Left cardiac atrium (tissue), 4 donors: ENCODE measurements around the gene H19. TPM values are rescaled to one million over a fixed set of nuclear protein-coding genes. Genes with fewer than 3 reads are reported as not detected.

Experiments used
- ATAC-seq, 2 donors: fragments of 200-7000 bp; cut with Tn5 transposase; one replicate each; pipeline ENCODE4 v1.9.1; 2020; ENCODE audit warnings: mild to moderate bottlenecking in 2 of 2, moderate library complexity in 2 of 2
- DNase-seq: peaks from one replicate; pipeline ENCODE4 v3.0.0-alpha.2; 2020
- intact Hi-C, 2 donors: fragments of 100-400 bp; cut with DNase I; formaldehyde crosslinking; loops; one replicate each; pipeline versions ENCODE4 v1.14.1 to v1.15.1; 2022 to 2023
- long read RNA-seq: library from polyadenylated mRNA; unstranded; transcript quantifications from one replicate; pipeline ENCODE4 v2.0.0, GENCODE V29; 2021
- total RNA-seq, 2 donors: library from RNA; stranded (reverse); fragmentation: NEBNext Ultra II Directional; extraction: Animal tissue kit (Norgen Biotek cat#: 25700); gene quantifications; one replicate each; pipeline ENCODE4 v1.2.1, GENCODE V29; 2021
- donor health status: DM: no; HTN: yes; CAD: no.
- donor health status: DM: no; HTN: yes; CAD: no; lungs with severe emphysema.
- donor health status: DM: yes; HTN: yes; CAD: no.
- donor health status: Dilated cardiomyopathy.

The H19 gene
- total RNA-seq, result 100 to 1,000 TPM; 390 to 610 TPM
- long read RNA-seq, transcript H19-203 (5 exons, 2,348 nt), result major isoform, 5 of 7 reads
- long read RNA-seq, partial matches to known transcripts, result 0 of 7 reads
- long read RNA-seq, other reads (novel, unspliced or antisense), result 1 of 7 reads

GRCh38 chr11:1997755-1998154 is at the start of gene H19:
H19 (minus strand) TSS chr11:1997842.
- DNase-seq (no peak), ATAC-seq (peak; percentile 71 to 83)
- intact Hi-C loops, result no loop called here

- ATAC-seq, result no peak
- DNase-seq, result no peak
- intact Hi-C loops, result no loop called here
Observed at GRCh38 chr11:2041963-2042362, 44.3 kb upstream of the H19 start.

- intact Hi-C loops, result no loop called here
- DNase-seq, result no peak
- ATAC-seq, result no peak
Observed at GRCh38 chr11:2041153-2041552, 43.5 kb upstream of the H19 start.

GRCh38 chr11:2039198-2039759 is 41.6 kb upstream of the H19 start:
- no peak for ATAC-seq
- intact Hi-C loops, result no loop called here
- DNase-seq, result no peak

GRCh38 chr11:2036863-2037486 is 39.3 kb upstream of the H19 start:
- intact Hi-C loops, result no loop called here
- peak; percentile 64 to 79 for ATAC-seq
- no peak for DNase-seq

GRCh38 chr11:2035382-2035781 is 37.7 kb upstream of the H19 start:
- intact Hi-C loops, result no loop called here
- no peak for ATAC-seq

GRCh38 chr11:2031058-2031457 is 33.4 kb upstream of the H19 start:
- ATAC-seq (no peak), DNase-seq (no peak)
- intact Hi-C loops, result no loop called here

More at GRCh38 chr11:2035382-2035781, 37.7 kb upstream of the H19 start:
- DNase-seq, result no peak

GRCh38 chr11:2027708-2028107 is 30.1 kb upstream of the H19 start:
- intact Hi-C loops, result no loop called here
- no peak for DNase-seq
- no peak for ATAC-seq

GRCh38 chr11:2015025-2015424 is 17.4 kb upstream of the H19 start:
- intact Hi-C loops, result no loop called here
- ATAC-seq (no peak), DNase-seq (no peak)

GRCh38 chr11:2012440-2012839 is 14.8 kb upstream of the H19 start:
- intact Hi-C loops, result no loop called here
- ATAC-seq (peak in 1 of 2 donors; percentile 39), DNase-seq (no peak)

GRCh38 chr11:2004466-2004865 is 6.8 kb upstream of the H19 start:
- ATAC-seq (no peak), DNase-seq (no peak)
- intact Hi-C loops, result no loop called here

- DNase-seq (no peak), ATAC-seq (peak in 1 of 2 donors; percentile 57)
- intact Hi-C loops, result no loop called here
Observed at GRCh38 chr11:2002807-2003206, 5.2 kb upstream of the H19 start.

GRCh38 chr11:2002042-2002776 is 4.6 kb upstream of the H19 start:
- no peak for DNase-seq
- intact Hi-C loops, result no loop called here
- ATAC-seq, result peak in 1 of 2 donors; percentile 29

- intact Hi-C loops, result no loop called here
- ATAC-seq, result no peak
Observed at GRCh38 chr11:1998861-1999260, 1.2 kb upstream of the H19 start.

GRCh38 chr11:1998290-1998689 is 648 bp upstream of the H19 start:
- ATAC-seq (peak; percentile 66 to 79), DNase-seq (no peak)
- intact Hi-C loops, result no loop called here

More at GRCh38 chr11:1998861-1999260, 1.2 kb upstream of the H19 start:
- no peak for DNase-seq

GRCh38 chr11:1994121-1994520 is 3.5 kb downstream of the H19 start:
- ATAC-seq, result no peak
- no peak for DNase-seq
- intact Hi-C loops, result no loop called here

- no peak for DNase-seq
- intact Hi-C loops, result no loop called here
- no peak for ATAC-seq
Observed at GRCh38 chr11:1992111-1992510, 5.5 kb downstream of the H19 start.

GRCh38 chr11:1990872-1991578 is 6.6 kb downstream of the H19 start:
- ATAC-seq, result peak; percentile 20 to 38
- intact Hi-C loops, result no loop called here
- DNase-seq, result no peak

- no peak for ATAC-seq
- DNase-seq, result no peak
- intact Hi-C loops, result no loop called here
Observed at GRCh38 chr11:1989953-1990352, 7.7 kb downstream of the H19 start.
